MM.1S (cell line): ENCODE data around the gene PRDM5.

Experiments used
- DNase-seq: peaks from one replicate; pipeline ENCODE4 v3.0.0-alpha.2; 2015
- H2AFZ ChIP-seq: fragments of 300-600 bp; sonication (generic); 2 replicates; pipeline ENCODE4 v1.6.0; 2016; ENCODE audit warnings: antibody characterized with exemption, low read length
- H3F3A ChIP-seq: fragments of 300-600 bp; sonication (generic); 2 replicates; pipeline ENCODE4 v1.6.1; 2016; ENCODE audit warnings: mild to moderate bottlenecking, antibody characterized with exemption, low read length, moderate library complexity, mixed read lengths; ENCODE audit not compliant: insufficient read depth
- H3K27ac ChIP-seq: fragments of 300-600 bp; sonication (generic); 2 replicates; pipeline ENCODE4 v1.5.1; 2016; ENCODE audit warnings: mild to moderate bottlenecking, low read length
- H3K27me3 ChIP-seq: fragments of 300-600 bp; sonication (generic); replicated peaks from 2 replicates; pipeline ENCODE4 v1.6.0; 2016; ENCODE audit warnings: low read length; ENCODE audit not compliant: insufficient read depth
- H3K36me3 ChIP-seq: fragments of 300-600 bp; sonication (generic); replicated peaks from 2 replicates; pipeline ENCODE4 v1.6.1; 2016; ENCODE audit warnings: mild to moderate bottlenecking, low read length, mixed read lengths; ENCODE audit not compliant: insufficient read depth
- H3K4me1 ChIP-seq: fragments of 300-600 bp; sonication (generic); 2 replicates; pipeline ENCODE4 v1.6.1; 2016; ENCODE audit warnings: low read length, mixed read lengths
- H3K4me2 ChIP-seq: fragments of 300-600 bp; sonication (generic); 2 replicates; pipeline ENCODE4 v1.6.0; 2016; ENCODE audit warnings: low read depth, low read length
- H3K4me3 ChIP-seq: fragments of 300-600 bp; sonication (generic); 2 replicates; pipeline ENCODE4 v1.5.1; 2016; ENCODE audit warnings: low read length, mixed read lengths
- H3K79me2 ChIP-seq: fragments of 300-600 bp; sonication (generic); 2 replicates; pipeline ENCODE4 v1.6.1; 2016; ENCODE audit warnings: mixed run types, low read length, mixed read lengths
- H3K9ac ChIP-seq: fragments of 300-600 bp; sonication (generic); 2 replicates; pipeline ENCODE4 v1.6.1; 2016; ENCODE audit warnings: low read length, mixed read lengths
- H3K9me2 ChIP-seq: fragments of 300-600 bp; sonication (generic); replicated peaks from 2 replicates; pipeline ENCODE4 v1.6.1; 2016; ENCODE audit warnings: mild to moderate bottlenecking, low read length, mixed read lengths; ENCODE audit not compliant: insufficient read depth
- H3K9me3 ChIP-seq: fragments of 300-600 bp; sonication (generic); replicated peaks from 2 replicates; pipeline ENCODE4 v1.6.1; 2016; ENCODE audit warnings: mild to moderate bottlenecking, low read length, mixed read lengths; ENCODE audit not compliant: insufficient read depth
- H4K20me1 ChIP-seq: fragments of 300-600 bp; sonication (generic); 2 replicates; pipeline ENCODE4 v1.6.1; 2016; ENCODE audit warnings: mild to moderate bottlenecking, low read length, moderate library complexity, mixed read lengths; ENCODE audit not compliant: insufficient read depth
- CTCF ChIP-seq: fragments of 300-600 bp; sonication (generic); IDR thresholded peaks from 2 replicates; pipeline ENCODE4 v1.5.1; 2016; ENCODE audit warnings: antibody characterized with exemption, low read length, mixed read lengths
- EZH2 ChIP-seq: fragments of 300-600 bp; sonication (generic); optimal IDR thresholded peaks from 2 replicates; pipeline ENCODE3; 2017; ENCODE audit warnings: low read depth, mild to moderate bottlenecking, antibody characterized with exemption, low read length, mixed read lengths
- EZH2phosphoT487 ChIP-seq: fragments of 300-600 bp; sonication (generic); IDR thresholded peaks from 2 replicates; pipeline ENCODE4 v1.6.1; 2018; ENCODE audit warnings: antibody characterized with exemption, low read length

Gene PRDM5

GRCh38 chr4:120816296-120816965 is 106.1 kb downstream of the PRDM5 start:
- TF ChIP-seq EZH2phosphoT487, result no peak
- TF ChIP-seq EZH2, result no peak
- no peak for TF ChIP-seq CTCF
- Histone ChIP-seq H3K27me3 (no peaks in the 10 kb centered on the region), H3K27ac (no peak overlapping the region), H3F3A (no peaks in the 10 kb centered on the region), H3K9me2 (no peaks in the 10 kb centered on the region), H3K9me3 (no peaks in the 10 kb centered on the region), H3K9ac (no peak overlapping the region), H3K79me2 (no peaks in the 10 kb centered on the region), H2AFZ (no peak overlapping the region), H3K4me1 (peaks cover 11% of the 10 kb centered on the region), H3K4me2 (no peak overlapping the region), H3K36me3 (no peaks in the 10 kb centered on the region; the same call in 1 of the 2 replicates), H3K4me3 (no peak overlapping the region), H4K20me1 (no peaks in the 10 kb centered on the region)
- no peak for DNase-seq

- peaks cover 9% of the 10 kb centered on the region for H3K4me1 ChIP-seq
These were observed 107.2 kb downstream of the PRDM5 start for GRCh38 chr4:120815361-120815760.

GRCh38 chr4:120814886-120815285 is 107.6 kb downstream of the PRDM5 start:
- H3K9ac ChIP-seq, result no peak overlapping the region
- no peak overlapping the region for H3K4me2 ChIP-seq
- no peaks in the 10 kb centered on the region; the same call in 1 of the 2 replicates for H3K9me3 ChIP-seq
- H3K4me3 ChIP-seq, result no peak overlapping the region
- H3K27ac ChIP-seq, result no peak overlapping the region
- TF ChIP-seq EZH2 (no peak), CTCF (no peak), EZH2phosphoT487 (no peak)
- no peaks in the 10 kb centered on the region; the same call in 1 of the 2 replicates for H3K36me3 ChIP-seq
- H3K4me1 ChIP-seq, result peaks cover 4% of the 10 kb centered on the region
- DNase-seq, result no peak
- no peaks in the 10 kb centered on the region for H3K27me3 ChIP-seq
- no peaks in the 10 kb centered on the region for H3K9me2 ChIP-seq
- no peaks in the 10 kb centered on the region for H4K20me1 ChIP-seq
- H3F3A ChIP-seq, result no peaks in the 10 kb centered on the region
- no peak overlapping the region for H2AFZ ChIP-seq
- H3K79me2 ChIP-seq, result no peaks in the 10 kb centered on the region

More at GRCh38 chr4:120815361-120815760, 107.2 kb downstream of the PRDM5 start:
- H3K27ac ChIP-seq, result no peak overlapping the region
- H3K79me2 ChIP-seq, result no peaks in the 10 kb centered on the region
- H3K9ac ChIP-seq, result no peak overlapping the region
- no peaks in the 10 kb centered on the region for H3K9me2 ChIP-seq
- H3K36me3 ChIP-seq, result no peaks in the 10 kb centered on the region; the same call in 1 of the 2 replicates
- H3K4me3 ChIP-seq, result no peak overlapping the region
- H3F3A ChIP-seq, result no peaks in the 10 kb centered on the region
- no peaks in the 10 kb centered on the region for H4K20me1 ChIP-seq
- H3K27me3 ChIP-seq, result no peaks in the 10 kb centered on the region
- no peaks in the 10 kb centered on the region for H3K9me3 ChIP-seq
- TF ChIP-seq EZH2phosphoT487 (no peak), CTCF (no peak), EZH2 (no peak)
- no peak overlapping the region for H3K4me2 ChIP-seq
- H2AFZ ChIP-seq, result no peak overlapping the region
- DNase-seq, result no peak
